CD4-positive, alpha-beta T cell treated with Interleukin-12 subunit alpha and Interleukin-12 subunit beta, for 1 hour (primary cell): ENCODE measurements around the gene KRT1.

ENCODE experiments used
- DNase-seq: peaks from one replicate; pipeline ENCODE4 v3.0.0-alpha.2; 2020

The KRT1 gene

DNA sequence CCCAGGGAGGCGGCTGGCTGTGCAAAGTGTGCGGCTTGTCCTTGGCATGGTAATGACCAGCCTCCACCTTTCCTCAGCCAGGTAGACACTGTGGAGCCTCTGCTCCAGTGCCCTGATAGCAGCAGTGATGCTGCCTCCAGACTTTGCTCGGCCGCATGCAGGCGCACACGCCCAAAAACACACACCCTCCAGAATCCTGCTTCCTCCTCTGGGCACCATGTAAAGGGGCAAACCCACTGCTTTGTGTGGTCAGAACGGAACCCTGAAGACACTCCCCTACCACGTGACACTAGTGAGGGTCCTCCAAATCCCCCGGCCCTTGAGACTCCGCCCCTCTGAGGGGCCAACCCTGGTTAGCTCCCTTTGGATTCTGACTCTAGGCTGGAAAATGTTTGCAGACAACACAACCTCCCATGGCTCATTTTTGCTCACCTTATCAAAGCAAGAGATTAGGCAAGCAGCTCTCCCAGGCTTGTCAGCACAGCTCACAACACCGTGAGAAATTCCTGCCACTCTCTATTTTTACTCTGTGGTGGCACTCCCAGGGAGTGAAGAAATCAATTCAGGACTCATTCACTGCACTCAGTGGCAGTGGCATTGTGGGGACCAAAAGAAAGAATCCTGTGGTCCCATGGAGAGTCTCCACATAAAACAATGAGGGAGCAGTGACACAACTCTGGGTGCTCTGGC, 18.6 kb upstream of the KRT1 start:
- no peak for DNase-seq

GRCh38 chr12:52697058-52697582, 16.9 kb upstream of the KRT1 start:
- DNase-seq, result no peak

GRCh38 chr12:52696588-52696987, 16.4 kb upstream of the KRT1 start:
- no peak for DNase-seq

- no peak for DNase-seq
Measured at GRCh38 chr12:52695039-52695438, 14.8 kb upstream of the KRT1 start.

DNA sequence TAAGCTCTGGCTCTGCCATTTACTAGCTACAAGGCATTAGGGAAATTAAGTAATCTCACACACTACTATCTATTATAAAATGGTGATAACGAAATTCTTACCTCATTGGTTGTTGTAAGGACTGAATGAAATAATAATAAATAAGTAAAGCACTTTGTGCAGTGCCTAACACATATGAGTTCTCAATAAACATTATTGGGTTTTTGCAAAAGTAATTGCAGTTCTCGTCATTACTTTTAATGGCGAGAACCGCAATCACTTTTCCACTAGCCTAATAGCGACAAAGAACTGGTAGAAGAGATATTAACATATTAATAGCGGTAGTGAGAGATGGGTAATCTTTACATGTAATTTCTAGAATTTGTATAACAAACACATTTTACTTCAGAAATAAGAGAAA, 13.9 kb upstream of the KRT1 start:
- no peak for DNase-seq

GRCh38 chr12:52693261-52693660, 13.1 kb upstream of the KRT1 start:
- DNase-seq, result no peak

DNA sequence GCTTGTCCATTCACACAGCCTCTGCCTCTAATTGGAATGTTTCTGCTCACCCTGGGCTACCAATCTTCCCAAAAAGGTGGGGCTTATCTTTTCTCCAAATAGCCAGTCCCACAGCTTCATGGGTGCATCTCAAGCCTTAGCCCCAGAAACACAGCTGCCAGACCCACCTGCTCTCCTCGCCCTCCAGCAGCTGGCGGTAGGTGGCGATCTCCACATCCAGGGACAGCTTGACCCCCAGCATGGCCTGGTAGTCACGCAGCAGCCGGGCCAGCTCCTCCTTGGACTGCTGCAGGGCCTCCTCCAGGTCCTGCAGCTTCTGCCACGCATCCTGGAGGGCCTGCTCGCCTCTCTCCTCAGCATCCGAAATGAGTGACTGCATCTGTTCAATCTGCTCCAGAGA, 12.0 kb upstream of the KRT1 start:
- no peak for DNase-seq

- no peak for DNase-seq
Measured at GRCh38 chr12:52691841-52692150, 11.6 kb upstream of the KRT1 start.

- peak; percentile 53 for DNase-seq
Measured at GRCh38 chr12:52691076-52691840, 11.1 kb upstream of the KRT1 start.

- DNase-seq, result no peak
Measured at GRCh38 chr12:52690351-52691075, 10.3 kb upstream of the KRT1 start.

GRCh38 chr12:52689936-52690335, 9.7 kb upstream of the KRT1 start:
- no peak for DNase-seq

- no peak for DNase-seq
Measured at GRCh38 chr12:52689239-52689638, 9.0 kb upstream of the KRT1 start.

DNA sequence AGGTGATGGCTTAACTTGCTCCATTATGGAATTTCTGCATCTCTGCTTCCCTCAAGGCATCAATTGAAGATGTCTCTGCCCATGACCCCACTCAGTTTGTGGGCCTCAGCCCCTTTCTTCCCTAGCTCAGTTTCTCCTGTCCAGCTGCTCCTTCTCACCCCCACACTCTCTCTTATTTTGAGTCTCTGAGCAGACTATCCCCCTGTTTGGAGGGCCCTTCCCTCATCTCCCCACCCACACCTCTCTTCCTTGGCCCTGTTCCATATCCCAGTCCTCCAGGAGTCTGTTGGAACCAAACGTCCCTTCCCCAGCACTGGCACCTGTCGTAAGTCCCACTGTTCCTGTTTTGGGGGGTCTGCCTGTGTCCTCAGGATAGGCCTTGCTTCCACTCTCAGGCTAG, 8.3 kb upstream of the KRT1 start:
- DNase-seq, result no peak

DNA sequence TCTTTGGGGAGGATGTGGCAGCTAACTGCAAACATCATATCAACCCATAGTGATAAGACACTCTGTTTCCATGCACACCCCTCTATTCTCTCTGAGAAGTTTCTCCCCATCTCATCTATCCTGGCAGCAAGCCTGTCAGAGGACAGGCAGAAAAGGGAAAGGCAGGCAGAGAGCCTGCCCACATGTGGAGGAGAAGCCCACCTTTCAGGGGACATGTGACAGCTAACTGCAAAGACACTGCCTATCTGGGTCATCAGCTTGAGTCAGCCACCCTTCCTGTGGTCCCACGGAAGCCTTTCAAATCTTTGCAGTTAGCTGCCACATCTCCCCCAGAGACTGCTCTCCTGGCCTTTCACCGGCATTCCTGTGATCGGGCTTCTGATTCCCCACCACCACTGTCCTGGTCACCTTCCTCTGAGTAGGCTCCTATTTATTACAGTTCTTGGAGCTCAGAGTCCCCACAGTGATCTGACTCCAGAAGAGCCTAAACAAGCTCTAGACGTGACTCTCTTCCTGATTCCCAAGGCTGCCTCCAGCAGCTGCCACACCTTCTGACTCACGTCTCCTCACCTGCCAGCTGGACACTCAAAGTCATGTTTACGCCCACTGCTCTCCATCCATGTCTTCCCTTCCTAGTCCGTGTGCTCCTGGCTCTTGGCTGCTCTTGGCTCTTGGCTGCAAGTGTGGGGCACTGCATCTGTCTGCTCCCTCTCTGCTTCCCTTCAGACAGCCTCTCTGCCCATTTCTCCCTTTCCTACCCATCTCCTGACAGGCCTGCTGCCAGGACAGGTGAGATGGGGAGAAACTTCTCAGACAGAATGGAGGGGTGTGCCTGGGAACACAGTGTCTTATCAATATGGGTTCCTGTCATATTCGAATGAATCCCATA, 7.5 kb upstream of the KRT1 start:
- DNase-seq, result no peak

DNA sequence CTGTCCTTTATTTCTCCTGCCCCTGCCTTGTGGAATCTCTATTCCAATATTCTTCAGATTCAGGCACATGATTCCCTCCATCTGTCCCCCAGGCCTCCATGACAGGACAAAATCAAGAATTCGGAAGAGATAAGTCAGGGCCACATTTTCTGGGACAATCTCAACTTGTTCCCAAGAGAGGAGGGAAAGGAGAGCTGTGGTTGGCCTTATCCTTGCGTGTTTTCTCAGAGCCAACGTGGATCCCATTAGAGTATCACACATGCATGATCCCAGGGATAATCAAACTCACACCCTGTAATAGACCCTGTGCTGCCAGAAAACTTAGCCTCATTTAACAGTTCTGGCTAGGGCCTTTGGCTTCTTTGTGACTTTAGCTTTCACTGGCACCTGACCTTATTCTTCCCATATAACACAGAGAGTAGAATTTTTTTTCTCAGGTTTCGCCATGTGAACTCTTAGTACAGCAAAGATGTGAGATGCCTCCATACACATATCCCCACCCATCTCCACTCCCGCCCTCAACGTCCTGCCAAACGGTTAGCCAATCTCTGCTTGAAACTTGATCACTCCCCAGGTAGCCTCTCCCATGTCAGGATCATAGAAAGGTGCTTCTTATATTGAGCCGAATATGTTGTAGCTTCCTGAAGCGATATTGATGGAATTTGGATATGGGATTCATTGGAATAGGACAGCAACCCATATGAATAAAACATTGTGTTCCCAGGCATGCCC, 6.7 kb upstream of the KRT1 start:
- no peak for DNase-seq

- DNase-seq, result no peak
Measured at GRCh38 chr12:52686063-52686462, 5.9 kb upstream of the KRT1 start.

- DNase-seq, result no peak
Measured at GRCh38 chr12:52685406-52685890, 5.2 kb upstream of the KRT1 start.

GRCh38 chr12:52684431-52684830, 4.2 kb upstream of the KRT1 start:
- DNase-seq, result no peak

DNA sequence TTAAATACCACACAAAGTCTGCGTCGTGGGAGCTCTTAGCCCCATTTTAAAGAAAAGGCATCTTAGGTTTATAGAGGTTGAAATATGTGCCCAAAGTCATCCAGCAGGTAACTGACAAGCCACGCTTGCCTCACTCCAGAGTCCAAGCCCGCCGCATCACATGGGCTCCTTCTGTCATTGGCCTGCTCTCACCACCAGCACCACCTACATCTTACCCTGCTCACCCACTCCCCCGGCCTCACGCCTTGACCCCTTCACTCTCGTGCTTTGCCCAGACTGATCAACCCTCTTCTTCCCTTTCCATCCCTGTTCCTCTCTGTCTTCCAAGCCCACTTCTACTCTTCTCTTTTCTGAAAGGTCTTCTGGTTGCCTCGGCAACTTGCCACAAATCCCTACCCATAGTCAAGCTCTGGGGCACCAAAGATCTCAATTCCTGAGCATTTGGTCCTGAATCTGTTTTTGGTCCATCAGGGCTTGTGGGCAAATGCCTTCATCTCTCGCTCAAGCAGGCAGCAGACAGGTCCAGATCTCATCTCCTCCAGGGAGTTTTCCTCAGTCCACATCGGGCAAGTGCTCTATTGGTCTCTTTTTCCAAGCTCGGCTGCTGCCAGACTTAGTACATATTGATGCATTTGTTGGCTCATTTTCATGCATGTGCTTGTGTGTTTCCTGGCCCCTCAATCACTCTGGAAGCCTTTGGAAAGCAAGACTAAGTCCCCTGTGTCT, 3.5 kb upstream of the KRT1 start:
- DNase-seq, result no peak

DNA sequence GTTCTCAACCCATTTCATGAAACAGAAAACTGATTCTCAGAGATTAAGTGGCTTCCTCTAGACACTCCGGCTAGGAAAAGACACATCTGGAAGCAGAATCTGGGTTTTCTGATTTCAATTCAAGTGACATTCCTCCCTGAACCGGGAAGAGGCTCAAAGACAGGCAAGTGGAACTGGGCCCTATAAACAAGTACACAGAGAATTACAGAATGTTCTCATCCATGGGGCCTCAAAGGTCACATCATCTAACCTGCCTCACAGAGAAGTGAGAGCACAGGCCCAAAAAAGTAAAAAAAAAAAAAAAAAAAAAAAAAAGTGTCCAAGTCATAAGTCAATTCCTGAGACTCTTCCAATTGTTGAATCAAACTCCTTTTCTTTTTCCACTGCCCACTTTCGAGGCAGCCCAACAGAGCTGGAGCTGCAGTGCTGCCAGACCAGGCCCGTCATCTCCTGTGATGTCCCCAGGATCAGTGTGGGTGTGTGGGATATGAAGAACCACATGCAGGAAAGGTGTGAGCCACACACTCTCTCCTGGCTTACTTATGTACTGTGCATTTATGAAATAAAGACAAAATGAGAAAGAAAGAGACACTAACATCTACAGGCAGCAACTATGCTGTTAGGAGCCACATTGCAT, 2.8 kb upstream of the KRT1 start:
- no peak for DNase-seq

DNA sequence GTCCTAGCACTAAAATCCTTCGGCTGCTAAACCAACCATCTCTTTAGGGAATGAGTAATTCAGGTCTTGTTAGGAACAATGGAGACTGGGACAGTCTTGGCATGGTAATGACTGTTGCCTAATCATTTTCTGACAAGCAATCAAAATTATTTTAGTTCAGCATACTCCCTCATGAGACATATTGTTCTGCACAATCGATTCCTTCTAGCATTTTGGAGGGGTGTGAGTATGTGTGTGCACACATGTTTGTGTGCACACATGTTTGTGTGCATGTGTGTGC, 2.1 kb upstream of the KRT1 start:
- DNase-seq, result no peak
